RWPE2 (cell line): ENCODE results near the gene CACNB2.
A peak's percentile ranks its signal among the peaks of the same experiment; 100 is the strongest.
"Not testable (repeated sequence)": the region's sequence is repeated elsewhere in the genome, so short reads cannot be mapped to it uniquely, and the experiment has no call there.

ENCODE experiments used
- ATAC-seq: fragments of 200-7000 bp; cut with Tn5 transposase; 3 replicates; pipeline ENCODE4 v1.9.1; 2021; ENCODE audit warnings: low read depth
- DNase-seq: peaks from one replicate; pipeline ENCODE4 v3.0.0-alpha.2; 2020; ENCODE audit warnings: low spot score
- H3K27ac ChIP-seq: fragments of 450-650 bp; 2 replicates; pipeline ENCODE4 v1.5.1; 2017; ENCODE audit warnings: mild to moderate bottlenecking; ENCODE audit not compliant: poor library complexity, severe bottlenecking
- H3K27me3 ChIP-seq: fragments of 250-450 bp; sonication (Bioruptor Pico); 2 replicates; pipeline ENCODE4 v1.5.1; 2021; ENCODE audit warnings: mild to moderate bottlenecking, moderate library complexity; ENCODE audit not compliant: insufficient read depth, poor library complexity, severe bottlenecking
- H3K36me3 ChIP-seq: fragments of 250-450 bp; sonication (Bioruptor Pico); 2 replicates; pipeline ENCODE4 v1.5.1; 2020; ENCODE audit warnings: low read depth, mild to moderate bottlenecking, moderate library complexity
- H3K4me1 ChIP-seq: fragments of 250-450 bp; sonication (Bioruptor Pico); 2 replicates; pipeline ENCODE4 v1.5.1; 2021; ENCODE audit warnings: mild to moderate bottlenecking, moderate library complexity; ENCODE audit not compliant: insufficient read depth, poor library complexity, severe bottlenecking
- H3K4me3 ChIP-seq: fragments of 250-450 bp; sonication (Bioruptor Pico); 2 replicates; pipeline ENCODE4 v1.5.1; 2021; ENCODE audit warnings: mild to moderate bottlenecking, moderate library complexity; ENCODE audit not compliant: severe bottlenecking
- H3K9me3 ChIP-seq: fragments of 250-450 bp; sonication (Bioruptor Pico); 2 replicates; pipeline ENCODE4 v1.5.1; 2021; ENCODE audit warnings: mild to moderate bottlenecking, moderate library complexity; ENCODE audit not compliant: severe bottlenecking
- CTCF ChIP-seq: fragments of 450-650 bp; IDR thresholded peaks from one replicate; pipeline ENCODE4 v1.5.1; 2017; ENCODE audit warnings: mild to moderate bottlenecking, moderate library complexity; ENCODE audit not compliant: poor library complexity, severe bottlenecking

CACNB2 gene

GRCh38 chr10:18151356-18151890 lies 11.2 kb downstream of the CACNB2 start:
- ATAC-seq (no peak), DNase-seq (no peak)
- no peaks in the 10 kb centered on the region for H3K4me1 ChIP-seq

GRCh38 chr10:18153381-18153780 lies 13.2 kb downstream of the CACNB2 start:
- H3K9me3 ChIP-seq, H3K36me3 ChIP-seq, H3K27ac ChIP-seq, H3K27me3 ChIP-seq, ATAC-seq, H3K4me3 ChIP-seq, DNase-seq, H3K4me1 ChIP-seq: not testable (repeated sequence)

More at GRCh38 chr10:18151356-18151890, 11.2 kb downstream of the CACNB2 start:
- Histone ChIP-seq H3K4me3 (no peak overlapping the region), H3K27ac (no peak overlapping the region), H3K27me3 (peaks cover 2% of the 10 kb centered on the region), H3K9me3 (no peaks in the 10 kb centered on the region), H3K36me3 (no peaks in the 10 kb centered on the region)
- TF ChIP-seq CTCF: no peak

GRCh38 chr10:18155321-18155720 lies 15.1 kb downstream of the CACNB2 start:
- no peaks in the 10 kb centered on the region for H3K27me3 ChIP-seq
- H3K4me1 ChIP-seq: peaks cover 18% of the 10 kb centered on the region
- H3K4me3 ChIP-seq: no peak overlapping the region
- ATAC-seq (0 out of 3 replicates have a peak, but pooled peaks have one; percentile 19), DNase-seq (no peak)
- TF ChIP-seq CTCF: no peak
- H3K27ac ChIP-seq: no peak overlapping the region
- H3K36me3 ChIP-seq: no peaks in the 10 kb centered on the region
- H3K9me3 ChIP-seq: no peaks in the 10 kb centered on the region

- not testable (repeated sequence) for ATAC-seq, H3K27me3 ChIP-seq, DNase-seq, H3K9me3 ChIP-seq, H3K27ac ChIP-seq, H3K4me3 ChIP-seq, H3K36me3 ChIP-seq
- peaks cover 18% of the 10 kb centered on the region for H3K4me1 ChIP-seq
Observed at GRCh38 chr10:18156797-18157196, 16.6 kb downstream of the CACNB2 start.

GRCh38 chr10:18157881-18158280 lies 17.7 kb downstream of the CACNB2 start:
- no peaks in the 10 kb centered on the region for H3K27me3 ChIP-seq
- no peak overlapping the region for H3K4me3 ChIP-seq
- TF ChIP-seq CTCF: no peak
- ATAC-seq (peak; percentile 90), DNase-seq (no peak)
- peak overlapping the region; percentile 8 for H3K27ac ChIP-seq
- H3K9me3 ChIP-seq: no peaks in the 10 kb centered on the region
- peaks cover 18% of the 10 kb centered on the region for H3K4me1 ChIP-seq
- H3K36me3 ChIP-seq: no peaks in the 10 kb centered on the region

- DNase-seq (no peak), ATAC-seq (peak; percentile 68)
- no peak for TF ChIP-seq CTCF
- Histone ChIP-seq H3K27me3 (no peaks in the 10 kb centered on the region), H3K9me3 (no peaks in the 10 kb centered on the region), H3K4me1 (peaks cover 18% of the 10 kb centered on the region), H3K36me3 (no peaks in the 10 kb centered on the region), H3K4me3 (no peak overlapping the region), H3K27ac (peak overlapping the region; percentile 8)
Observed at GRCh38 chr10:18158773-18159265, 18.6 kb downstream of the CACNB2 start.
